Large intestine (tissue), 3 donors: ENCODE results near the gene SUSD1. TPM values are rescaled to one million over a fixed set of nuclear protein-coding genes. Genes with fewer than 3 reads are reported as not detected.

Experiments used
- DNase-seq, 2 donors: peaks; one replicate each; pipeline versions ENCODE4 v3.0.0 to v3.0.0-alpha.2; 2013
- H3K27ac ChIP-seq: one replicate; pipeline ENCODE4 v1.5.1; 2013; ENCODE audit warnings: low read length
- H3K27me3 ChIP-seq: 2 replicates; pipeline ENCODE4 v1.6.1; 2013; ENCODE audit warnings: low read length; ENCODE audit not compliant: control insufficient read depth, insufficient read depth
- H3K36me3 ChIP-seq: 2 replicates; pipeline ENCODE4 v1.6.1; 2013; ENCODE audit warnings: low read length; ENCODE audit not compliant: control insufficient read depth, insufficient read depth
- H3K4me1 ChIP-seq: one replicate; pipeline ENCODE4 v1.6.1; 2013; ENCODE audit warnings: low read length; ENCODE audit not compliant: control insufficient read depth, insufficient read depth
- H3K4me3 ChIP-seq: one replicate; pipeline ENCODE4 v1.5.1; 2013; ENCODE audit warnings: low read length
- H3K9me3 ChIP-seq: one replicate; pipeline ENCODE4 v1.6.1; 2013; ENCODE audit warnings: mild to moderate bottlenecking, low read depth, low read length, moderate library complexity; ENCODE audit not compliant: control insufficient read depth
- WGBS: methylation state at CpG from one replicate; pipeline ENCODE4 v1.1.5; 2013; ENCODE audit warnings: low lambda C conversion rate; ENCODE audit not compliant: insufficient coverage; 5-methylcytosine and 5-hydroxymethylcytosine counted together
- polyA plus RNA-seq: library from polyadenylated mRNA; unstranded; fragments of 120-200 nt; gene quantifications from one replicate; pipeline ENCODE4 v1.2.1, GENCODE V29; 2013

Gene SUSD1
- polyA plus RNA-seq, 1 donor = 28.4 TPM

DNA sequence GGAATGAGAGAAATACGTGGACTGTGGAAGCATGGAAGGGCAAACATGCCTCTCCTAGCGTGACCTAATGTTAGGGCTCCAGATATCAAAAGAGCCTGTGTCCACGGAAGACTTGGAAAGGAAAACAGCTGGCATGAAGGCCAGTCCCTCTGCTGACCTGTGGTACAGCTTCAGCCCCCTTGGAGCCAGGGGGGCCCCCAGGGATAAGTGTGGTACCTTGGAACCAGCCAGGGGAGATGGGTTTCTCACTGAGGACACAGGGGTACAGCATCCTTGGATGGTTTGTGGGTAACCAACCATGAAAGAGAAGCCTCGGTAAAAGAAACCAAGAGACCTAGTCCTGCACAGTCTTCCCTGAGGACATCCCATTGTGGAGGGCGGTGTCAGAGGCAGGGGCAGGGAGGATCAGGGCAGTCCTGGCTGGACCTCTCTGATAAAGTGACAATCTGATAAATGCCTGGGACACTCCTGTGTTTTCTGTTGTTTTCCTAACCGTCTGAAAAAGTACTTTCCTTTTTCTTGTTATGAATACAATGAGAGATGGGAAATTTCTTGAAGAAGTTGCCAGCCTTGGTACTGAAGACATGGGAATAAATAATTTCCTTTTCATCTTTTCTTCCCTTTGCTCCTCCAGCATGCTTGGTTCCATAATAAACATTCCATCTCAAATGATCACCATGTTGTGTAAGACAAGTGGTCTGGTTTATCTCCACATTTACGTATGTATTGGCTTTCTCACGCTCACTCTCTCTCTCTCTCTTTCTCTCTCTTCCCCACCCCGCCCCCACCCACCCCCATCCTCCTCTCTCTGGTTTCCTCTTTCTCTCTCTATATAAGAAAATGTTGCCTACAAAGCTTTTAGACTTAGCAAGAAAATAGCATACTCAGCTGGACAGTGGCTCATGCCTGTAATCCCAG is 102.1 kb downstream of the SUSD1 start:
- Histone ChIP-seq H3K27ac (peak overlapping the region; percentile 41), H3K27me3 (no peaks in the 10 kb centered on the region), H3K4me3 (no peak overlapping the region), H3K4me1 (peaks cover 17% of the 10 kb centered on the region), H3K36me3 (peaks cover 10% of the 10 kb centered on the region), H3K9me3 (no peaks in the 10 kb centered on the region)
- WGBS = 0% methylated on average over 1 of the region's 9 CpGs
- DNase-seq = no peak

DNA sequence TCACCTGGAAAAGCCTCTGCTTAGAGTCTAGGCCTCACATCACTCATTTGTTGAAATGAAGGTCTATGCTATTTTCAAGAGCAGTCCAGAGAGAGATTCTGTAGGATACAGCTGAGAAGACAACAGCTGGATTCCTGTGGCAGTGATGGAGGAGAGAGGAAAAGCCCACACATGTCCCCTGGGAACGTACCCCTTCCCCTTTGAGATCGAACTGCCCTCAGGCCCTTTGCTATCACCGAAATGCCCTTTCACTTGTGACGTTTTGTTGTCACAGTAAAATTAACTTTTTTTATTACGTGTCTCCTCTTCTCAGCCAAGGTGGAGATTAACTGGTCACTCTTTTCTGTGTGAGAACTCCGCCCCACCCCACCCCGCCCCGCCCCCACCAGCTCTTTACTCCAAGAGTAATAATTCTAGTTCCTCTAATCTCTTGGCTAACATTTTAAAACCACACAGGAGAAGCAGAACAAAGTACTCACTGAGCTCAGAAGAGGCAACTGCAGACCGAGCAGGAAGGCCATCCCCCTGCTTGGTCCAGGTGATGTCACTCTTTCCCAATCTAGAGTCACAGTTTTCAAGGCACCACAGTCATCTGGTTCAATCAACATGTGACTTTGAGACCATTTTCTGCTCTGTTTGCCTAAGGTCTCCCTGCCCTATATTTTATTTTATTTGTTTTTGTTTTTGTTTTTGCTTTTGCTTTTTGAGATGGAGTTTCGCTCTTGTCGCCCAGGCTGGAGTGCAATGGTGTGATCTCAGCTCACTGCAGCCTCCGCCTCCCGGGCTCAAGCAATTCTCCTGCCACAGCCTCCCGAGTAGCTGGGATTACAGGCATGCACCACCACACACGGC is 105.6 kb downstream of the SUSD1 start:
- no peaks in the 10 kb centered on the region for H3K9me3 ChIP-seq
- no peak overlapping the region for H3K4me3 ChIP-seq
- peak; percentile 91 to 95 for DNase-seq
- H3K27ac ChIP-seq = peak overlapping the region; percentile 96
- 61% methylated on average over 3 of the region's 15 CpGs for WGBS
- no peaks in the 10 kb centered on the region for H3K27me3 ChIP-seq
- peaks cover 43% of the 10 kb centered on the region for H3K4me1 ChIP-seq
- H3K36me3 ChIP-seq = no peaks in the 10 kb centered on the region

DNA sequence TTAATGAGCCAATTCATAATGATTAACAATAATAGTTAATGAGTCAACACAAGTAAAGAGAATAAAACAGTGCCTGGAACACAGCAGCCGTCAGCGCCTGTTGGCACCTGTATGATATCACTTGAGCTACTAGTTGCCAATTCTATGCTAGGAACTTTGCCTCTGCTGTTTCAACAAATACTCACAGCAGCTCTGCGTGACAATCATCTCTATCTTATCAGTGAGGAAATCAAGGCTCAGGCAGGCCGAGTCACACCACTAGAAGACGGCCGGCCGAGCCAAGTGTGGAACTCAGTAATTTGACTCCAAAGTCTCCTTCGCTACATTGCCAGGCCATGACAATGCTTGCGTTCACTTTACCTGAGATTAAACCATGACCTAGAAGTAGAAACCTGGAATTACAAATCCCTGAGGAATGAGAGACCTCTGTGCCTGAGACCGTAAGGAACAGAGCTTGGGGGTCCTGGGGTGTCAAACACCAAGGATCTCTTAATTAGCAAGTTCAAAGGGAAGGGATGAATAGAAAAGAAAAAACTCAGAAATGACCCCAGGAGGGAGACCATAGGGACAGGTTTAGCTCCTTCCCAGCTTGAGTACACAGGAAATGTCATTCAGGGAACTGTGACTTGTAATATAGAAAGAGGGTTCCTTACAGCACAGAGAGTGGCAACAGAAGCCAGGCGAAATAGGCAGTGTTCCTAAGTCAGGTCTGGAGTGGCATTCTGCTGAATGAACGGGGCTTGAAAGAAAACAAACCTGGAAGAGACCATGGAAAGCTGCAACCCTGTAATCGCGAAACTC is 109.1 kb downstream of the SUSD1 start:
- peaks cover 59% of the 10 kb centered on the region for H3K4me1 ChIP-seq

DNA sequence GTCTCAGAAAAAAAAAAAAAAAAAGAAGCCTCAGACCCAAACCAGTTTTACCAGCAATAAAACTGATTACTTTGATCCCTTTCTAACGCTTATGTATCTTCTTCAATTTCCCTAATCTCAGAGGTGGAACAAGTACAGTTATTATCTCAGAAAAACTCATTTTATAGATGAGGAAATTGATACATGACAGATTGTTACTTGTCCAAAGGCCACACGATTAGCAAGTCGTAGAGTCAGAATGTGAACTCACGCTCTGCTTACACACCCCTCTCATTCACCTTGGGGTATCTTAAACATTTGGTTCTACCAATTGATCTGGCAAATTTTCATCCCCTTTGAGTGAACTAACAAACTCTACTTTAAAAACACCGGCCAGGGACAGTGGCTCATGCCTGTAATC is 110.2 kb downstream of the SUSD1 start:
- Histone ChIP-seq H3K9me3 (no peaks in the 10 kb centered on the region), H3K4me3 (no peak overlapping the region), H3K36me3 (peaks cover 5% of the 10 kb centered on the region), H3K4me1 (peaks cover 67% of the 10 kb centered on the region), H3K27me3 (no peaks in the 10 kb centered on the region), H3K27ac (peak overlapping the region; percentile 97)
- no CpG with 5 or more reads among the region's 5 CpGs for WGBS
- peak in 1 of 2 donors; percentile 47 for DNase-seq

More for the DNA sequence above, 109.1 kb downstream of the SUSD1 start:
- H3K27ac ChIP-seq = peak overlapping the region; percentile 97
- H3K36me3 ChIP-seq = peaks cover 5% of the 10 kb centered on the region
- 50% methylated on average over 2 of the region's 14 CpGs for WGBS
- H3K27me3 ChIP-seq = no peaks in the 10 kb centered on the region
- DNase-seq = peak; percentile 84 to 92
- H3K9me3 ChIP-seq = no peaks in the 10 kb centered on the region
- no peak overlapping the region for H3K4me3 ChIP-seq

DNA sequence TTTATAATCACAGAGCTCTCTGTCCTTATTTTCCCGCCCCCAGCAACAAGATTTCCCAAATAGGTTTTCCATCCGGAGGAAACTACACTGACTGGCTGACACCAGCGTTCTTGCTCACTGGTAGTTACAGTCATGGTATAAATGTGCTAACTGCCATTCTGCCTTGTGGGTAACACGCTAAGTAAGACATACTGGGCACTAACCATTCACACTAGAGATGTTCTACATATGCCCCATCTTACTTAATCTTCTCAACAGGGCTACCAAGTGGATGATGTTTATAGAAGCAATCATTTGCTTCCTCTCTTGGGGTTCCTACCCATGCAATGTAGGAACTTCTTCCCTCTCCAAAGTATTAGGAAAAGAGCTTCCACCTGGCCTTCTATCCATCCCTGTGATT is 111.5 kb downstream of the SUSD1 start:
- Histone ChIP-seq H3K36me3 (peaks cover 5% of the 10 kb centered on the region), H3K4me3 (no peak overlapping the region), H3K27ac (no peak overlapping the region), H3K4me1 (peaks cover 67% of the 10 kb centered on the region), H3K9me3 (no peaks in the 10 kb centered on the region), H3K27me3 (no peaks in the 10 kb centered on the region)
- DNase-seq = no peak
- WGBS = no CpG with 5 or more reads among the region's 4 CpGs

DNA sequence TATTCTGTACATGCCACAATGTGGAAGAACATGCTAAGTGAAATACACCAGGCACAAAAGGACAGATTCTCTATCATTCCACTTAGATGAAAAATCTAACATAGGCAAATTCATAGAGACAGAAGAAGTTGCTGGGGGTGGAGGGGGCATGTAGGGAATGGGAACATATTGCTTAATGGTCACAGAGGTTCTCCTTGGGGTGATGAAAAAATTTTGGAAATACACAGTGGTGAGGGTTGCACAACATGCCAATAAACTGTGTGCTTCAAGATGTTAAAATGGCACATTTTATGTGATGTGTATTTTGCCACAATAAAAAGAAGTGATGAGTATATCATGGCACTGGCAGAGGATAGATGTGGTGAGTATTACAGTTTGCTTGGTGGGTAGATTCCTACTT is 111.9 kb downstream of the SUSD1 start:
- Histone ChIP-seq H3K9me3 (no peaks in the 10 kb centered on the region), H3K4me1 (peaks cover 62% of the 10 kb centered on the region), H3K27me3 (no peaks in the 10 kb centered on the region), H3K36me3 (peaks cover 5% of the 10 kb centered on the region), H3K27ac (no peak overlapping the region), H3K4me3 (no peak overlapping the region)
- DNase-seq = no peak

DNA sequence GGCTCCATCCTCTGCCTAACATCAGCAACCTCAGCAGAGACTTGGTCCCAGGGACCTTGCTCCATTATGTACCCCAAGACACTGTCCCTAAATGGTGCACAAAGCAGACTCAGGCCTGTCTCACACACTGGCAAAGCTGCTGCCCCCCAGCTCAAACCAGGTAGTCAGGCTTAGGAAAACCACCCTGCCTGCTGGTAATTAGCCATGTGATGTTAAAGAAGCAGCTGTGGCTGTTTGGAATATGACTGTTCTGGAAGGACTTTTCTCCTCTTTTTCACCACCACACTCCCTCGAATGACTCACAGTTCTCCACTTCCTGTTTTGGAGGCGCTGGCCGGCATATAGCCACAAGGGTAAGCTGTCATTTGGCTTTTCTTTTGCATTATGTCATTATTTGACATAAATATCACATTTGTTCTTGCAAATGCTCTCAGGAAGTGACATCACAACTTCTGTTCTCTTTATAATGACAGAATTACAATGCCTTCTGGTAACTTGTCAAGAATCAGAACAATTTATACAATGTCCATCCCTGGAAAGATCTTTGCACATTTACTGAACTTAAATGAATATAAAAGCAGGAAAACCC is 113.9 kb downstream of the SUSD1 start:
- H3K9me3 ChIP-seq = no peaks in the 10 kb centered on the region
- no peak overlapping the region for H3K4me3 ChIP-seq
- peaks cover 46% of the 10 kb centered on the region for H3K4me1 ChIP-seq
- peaks cover 10% of the 10 kb centered on the region for H3K36me3 ChIP-seq
- peak overlapping the region; percentile 94 for H3K27ac ChIP-seq
- DNase-seq = peak; percentile 63 to 80
- whole genome bisulfite sequencing = no CpG with 5 or more reads among the region's 3 CpGs
- H3K27me3 ChIP-seq = no peaks in the 10 kb centered on the region

DNA sequence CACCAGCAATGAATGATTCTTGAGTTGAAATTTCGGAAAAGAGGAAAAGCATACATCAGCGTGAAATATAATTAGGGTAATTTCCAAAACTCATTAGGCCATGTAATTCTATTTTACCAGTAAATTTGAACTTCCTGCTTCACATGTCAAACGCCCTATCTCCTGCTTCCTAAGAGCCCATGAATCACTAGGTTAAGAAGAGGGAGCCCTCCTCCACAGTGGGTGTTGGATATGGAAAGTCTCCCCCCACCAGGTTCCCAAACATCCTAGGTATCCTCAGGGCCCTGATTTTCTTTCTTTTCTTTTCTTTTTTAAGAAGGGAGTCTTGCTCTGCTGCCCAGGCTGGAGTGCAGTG is 115.2 kb downstream of the SUSD1 start:
- WGBS = no CpG with 5 or more reads among the region's 3 CpGs
- H3K36me3 ChIP-seq = peaks cover 10% of the 10 kb centered on the region
- no peaks in the 10 kb centered on the region for H3K27me3 ChIP-seq
- H3K27ac ChIP-seq = peak overlapping the region; percentile 94
- no peaks in the 10 kb centered on the region for H3K9me3 ChIP-seq
- peaks cover 36% of the 10 kb centered on the region for H3K4me1 ChIP-seq
- H3K4me3 ChIP-seq = no peak overlapping the region
- no peak for DNase-seq

DNA sequence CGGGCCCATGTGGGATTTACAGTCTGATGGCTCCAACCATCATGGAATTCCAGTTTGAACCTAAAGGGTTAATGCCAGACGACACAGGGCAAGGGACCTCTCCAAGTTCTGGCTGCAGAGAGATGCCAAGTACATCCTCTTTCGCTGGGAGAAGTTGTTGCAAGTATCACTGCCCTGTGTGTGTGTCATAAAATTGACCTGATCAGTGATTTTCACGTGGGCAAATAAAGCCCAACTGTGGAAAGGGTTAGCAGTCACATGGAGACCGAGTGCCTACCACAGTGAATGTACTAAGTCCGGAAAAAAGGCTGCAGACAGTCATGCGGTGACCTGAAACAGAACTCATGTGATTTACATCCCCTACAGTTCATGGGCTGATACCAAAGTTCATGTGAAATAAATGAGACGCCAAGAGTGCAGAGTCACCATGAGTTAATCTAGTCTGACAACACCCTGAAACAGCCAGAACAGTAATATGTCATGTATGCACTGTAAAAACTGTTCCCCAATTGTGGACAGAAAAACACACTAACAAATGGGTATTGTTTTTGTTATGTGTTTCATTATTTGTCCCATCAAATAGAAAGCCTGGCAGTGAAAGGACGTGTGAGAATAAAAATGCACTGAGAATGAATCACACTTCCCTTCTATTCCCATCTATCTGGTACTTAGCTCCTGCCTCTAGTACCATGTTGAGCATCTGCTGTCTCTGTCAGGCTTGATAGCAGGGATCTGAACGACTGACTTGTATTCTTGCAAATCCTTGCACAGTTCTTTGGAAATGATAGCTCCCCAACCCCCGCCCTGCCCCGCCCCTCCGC is 115.7 kb downstream of the SUSD1 start:
- Histone ChIP-seq H3K9me3 (no peaks in the 10 kb centered on the region), H3K4me1 (peaks cover 32% of the 10 kb centered on the region), H3K27me3 (no peaks in the 10 kb centered on the region), H3K27ac (peak overlapping the region; percentile 94), H3K4me3 (no peak overlapping the region), H3K36me3 (peaks cover 10% of the 10 kb centered on the region)
- peak; percentile 95 to 99 for DNase-seq
- WGBS = no CpG with 5 or more reads among the region's 13 CpGs
